Measurements from ENCODE around the gene C21orf58. TPM values are rescaled to one million over a fixed set of nuclear protein-coding genes. Genes with fewer than 3 reads are reported as not detected.

C21orf58 gene
- total and polyA plus RNA-seq, 2 experiments from 2014 or later: 17.7 to 23.9 TPM

DNA sequence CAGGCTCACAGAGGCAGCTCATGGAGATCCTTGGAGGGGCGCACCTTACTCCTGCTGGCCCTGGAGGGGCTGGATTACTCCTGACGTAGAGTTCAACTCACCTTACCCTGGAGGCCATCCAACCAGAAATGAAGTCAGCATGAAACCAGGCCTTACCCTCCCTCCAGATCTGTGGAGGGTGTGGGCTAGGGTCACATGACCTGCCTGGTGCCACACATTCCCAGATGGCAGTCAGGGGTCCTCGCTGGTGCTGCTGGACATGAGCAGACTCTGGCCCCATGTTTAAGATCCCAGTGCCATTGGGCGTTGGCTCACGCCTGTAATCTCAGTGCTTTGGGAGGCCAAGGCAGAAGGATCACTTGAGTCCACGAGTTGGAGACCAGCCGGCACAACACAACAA is 4.5 kb downstream of the C21orf58 start (continued):
- TF ChIP-seq, protein P1, sequence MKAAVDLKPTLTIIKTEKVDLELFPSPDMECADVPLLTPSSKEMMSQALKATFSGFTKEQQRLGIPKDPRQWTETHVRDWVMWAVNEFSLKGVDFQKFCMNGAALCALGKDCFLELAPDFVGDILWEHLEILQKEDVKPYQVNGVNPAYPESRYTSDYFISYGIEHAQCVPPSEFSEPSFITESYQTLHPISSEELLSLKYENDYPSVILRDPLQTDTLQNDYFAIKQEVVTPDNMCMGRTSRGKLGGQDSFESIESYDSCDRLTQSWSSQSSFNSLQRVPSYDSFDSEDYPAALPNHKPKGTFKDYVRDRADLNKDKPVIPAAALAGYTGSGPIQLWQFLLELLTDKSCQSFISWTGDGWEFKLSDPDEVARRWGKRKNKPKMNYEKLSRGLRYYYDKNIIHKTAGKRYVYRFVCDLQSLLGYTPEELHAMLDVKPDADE (IDR thresholded peaks at IDR 0.05): no peak
- no peak for TF ChIP-seq EZH2 (IDR thresholded peaks at IDR 0.05; ENCODE audit: low read depth, unreplicated experiment)
- TF ChIP-seq, protein P2, sequence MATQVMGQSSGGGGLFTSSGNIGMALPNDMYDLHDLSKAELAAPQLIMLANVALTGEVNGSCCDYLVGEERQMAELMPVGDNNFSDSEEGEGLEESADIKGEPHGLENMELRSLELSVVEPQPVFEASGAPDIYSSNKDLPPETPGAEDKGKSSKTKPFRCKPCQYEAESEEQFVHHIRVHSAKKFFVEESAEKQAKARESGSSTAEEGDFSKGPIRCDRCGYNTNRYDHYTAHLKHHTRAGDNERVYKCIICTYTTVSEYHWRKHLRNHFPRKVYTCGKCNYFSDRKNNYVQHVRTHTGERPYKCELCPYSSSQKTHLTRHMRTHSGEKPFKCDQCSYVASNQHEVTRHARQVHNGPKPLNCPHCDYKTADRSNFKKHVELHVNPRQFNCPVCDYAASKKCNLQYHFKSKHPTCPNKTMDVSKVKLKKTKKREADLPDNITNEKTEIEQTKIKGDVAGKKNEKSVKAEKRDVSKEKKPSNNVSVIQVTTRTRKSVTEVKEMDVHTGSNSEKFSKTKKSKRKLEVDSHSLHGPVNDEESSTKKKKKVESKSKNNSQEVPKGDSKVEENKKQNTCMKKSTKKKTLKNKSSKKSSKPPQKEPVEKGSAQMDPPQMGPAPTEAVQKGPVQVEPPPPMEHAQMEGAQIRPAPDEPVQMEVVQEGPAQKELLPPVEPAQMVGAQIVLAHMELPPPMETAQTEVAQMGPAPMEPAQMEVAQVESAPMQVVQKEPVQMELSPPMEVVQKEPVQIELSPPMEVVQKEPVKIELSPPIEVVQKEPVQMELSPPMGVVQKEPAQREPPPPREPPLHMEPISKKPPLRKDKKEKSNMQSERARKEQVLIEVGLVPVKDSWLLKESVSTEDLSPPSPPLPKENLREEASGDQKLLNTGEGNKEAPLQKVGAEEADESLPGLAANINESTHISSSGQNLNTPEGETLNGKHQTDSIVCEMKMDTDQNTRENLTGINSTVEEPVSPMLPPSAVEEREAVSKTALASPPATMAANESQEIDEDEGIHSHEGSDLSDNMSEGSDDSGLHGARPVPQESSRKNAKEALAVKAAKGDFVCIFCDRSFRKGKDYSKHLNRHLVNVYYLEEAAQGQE (IDR thresholded peaks at IDR 0.05; ENCODE audit: unreplicated experiment): no peak
- TF ChIP-seq CREB1 (CRISPR knock-in tag; IDR thresholded peaks at IDR 0.05; ENCODE audit: low read depth): no peak

DNA sequence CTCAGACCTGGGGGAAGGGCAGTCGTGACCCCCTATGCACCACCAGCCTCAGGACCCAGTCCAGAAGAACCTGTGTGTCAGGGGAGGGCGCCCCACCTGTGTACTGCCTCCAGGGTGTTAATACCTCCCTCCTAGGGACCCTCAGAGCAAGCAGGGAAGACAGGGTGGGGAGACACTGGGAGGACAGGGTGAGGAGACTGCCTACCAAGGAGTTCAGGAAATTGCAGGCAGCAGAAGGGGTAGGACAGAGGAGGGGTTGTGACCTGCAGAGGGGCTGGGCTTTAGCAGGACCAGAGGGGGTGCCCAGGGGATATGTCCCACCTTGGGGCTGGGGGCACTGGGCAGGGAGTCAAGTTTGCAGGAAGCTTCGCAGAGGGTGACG is 5.2 kb downstream of the C21orf58 start:
- peaks cover 30% of the 10 kb centered on the region for H3K4me1 Mint-ChIP-seq
- no peak overlapping the region for H3K4me3 Mint-ChIP-seq
- H3K27me3 Mint-ChIP-seq (ENCODE audit: insufficient read depth, low read depth, poor library complexity): peaks cover 16% of the 10 kb centered on the region
- H3K9me3 Mint-ChIP-seq: 0 out of 3 replicates have a peak, but pooled peaks cover 4% of the 10 kb centered on the region
- Histone ChIP-seq H4K20me1 (replicated peaks; ENCODE audit: insufficient read depth) (peaks cover 25% of the 10 kb centered on the region), H3K79me2 (replicated peaks; ENCODE audit: insufficient read depth) (peaks cover 29% of the 10 kb centered on the region), H3K4me1 (ENCODE audit: insufficient read depth) (peaks cover 25% of the 10 kb centered on the region), H3K4me2 (peak overlapping the region; percentile 48; the same call in 1 of the 2 replicates), H3K9me2 (ENCODE audit: insufficient read depth) (no peaks in the 10 kb centered on the region), H3K4me3 (0 out of 2 replicates have a peak overlapping the region, but pooled peaks have one; percentile 23), H3K27ac (ENCODE audit: low read depth) (no peak overlapping the region), H2AFZ (no peak overlapping the region), H3K27me3 (ENCODE audit: insufficient read depth) (no peaks in the 10 kb centered on the region), H3K36me3 (ENCODE audit: insufficient read depth) (no peaks in the 10 kb centered on the region), H3F3A (replicated peaks; ENCODE audit: low read depth) (peaks cover 15% of the 10 kb centered on the region)
- no peak for DNase-seq (ENCODE audit: low spot score)
- peaks cover 40% of the 10 kb centered on the region for H3K36me3 Mint-ChIP-seq (ENCODE audit: low read depth)
- ATAC-seq: no peak
- no peak overlapping the region for H3K27ac Mint-ChIP-seq
- no peak for TF ChIP-seq POLR2AphosphoS5 (IDR thresholded peaks at IDR 0.05; ENCODE audit: low read depth)
- TF ChIP-seq NANOG (IDR thresholded peaks at IDR 0.05; ENCODE audit: borderline replicate concordance): no peak
- TF ChIP-seq, protein P2 (IDR thresholded peaks at IDR 0.05; ENCODE audit: unreplicated experiment): no peak
- TF ChIP-seq ZNF114 (CRISPR knock-in tag; IDR thresholded peaks at IDR 0.05): no peak
- TF ChIP-seq, protein P3, sequence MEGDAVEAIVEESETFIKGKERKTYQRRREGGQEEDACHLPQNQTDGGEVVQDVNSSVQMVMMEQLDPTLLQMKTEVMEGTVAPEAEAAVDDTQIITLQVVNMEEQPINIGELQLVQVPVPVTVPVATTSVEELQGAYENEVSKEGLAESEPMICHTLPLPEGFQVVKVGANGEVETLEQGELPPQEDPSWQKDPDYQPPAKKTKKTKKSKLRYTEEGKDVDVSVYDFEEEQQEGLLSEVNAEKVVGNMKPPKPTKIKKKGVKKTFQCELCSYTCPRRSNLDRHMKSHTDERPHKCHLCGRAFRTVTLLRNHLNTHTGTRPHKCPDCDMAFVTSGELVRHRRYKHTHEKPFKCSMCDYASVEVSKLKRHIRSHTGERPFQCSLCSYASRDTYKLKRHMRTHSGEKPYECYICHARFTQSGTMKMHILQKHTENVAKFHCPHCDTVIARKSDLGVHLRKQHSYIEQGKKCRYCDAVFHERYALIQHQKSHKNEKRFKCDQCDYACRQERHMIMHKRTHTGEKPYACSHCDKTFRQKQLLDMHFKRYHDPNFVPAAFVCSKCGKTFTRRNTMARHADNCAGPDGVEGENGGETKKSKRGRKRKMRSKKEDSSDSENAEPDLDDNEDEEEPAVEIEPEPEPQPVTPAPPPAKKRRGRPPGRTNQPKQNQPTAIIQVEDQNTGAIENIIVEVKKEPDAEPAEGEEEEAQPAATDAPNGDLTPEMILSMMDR (conservative IDR thresholded peaks at IDR 0.05; ENCODE audit: low read depth in 2 of 2): no peak
- no peak for TF ChIP-seq CREB1 (CRISPR knock-in tag; IDR thresholded peaks at IDR 0.05; ENCODE audit: low read depth)
- no peak for TF ChIP-seq EZH2phosphoT487 (IDR thresholded peaks at IDR 0.05; ENCODE audit: unreplicated experiment)
- no peak for TF ChIP-seq STAT1 (IDR thresholded peaks at IDR 0.05; ENCODE audit: unreplicated experiment)
- TF ChIP-seq, protein P1 (IDR thresholded peaks at IDR 0.05): no peak
- TF ChIP-seq EZH2 (IDR thresholded peaks at IDR 0.05; ENCODE audit: low read depth, unreplicated experiment): no peak
- TF ChIP-seq ZNF331 (CRISPR knock-in tag; IDR thresholded peaks at IDR 0.05; ENCODE audit: low read depth): no peak

Data from GM23338 (cell line).